Kidney tubule cell (primary cell): ENCODE results near the gene CATSPERZ.
"Not testable (repeated sequence)": the region's sequence is repeated elsewhere in the genome, so short reads cannot be mapped to it uniquely, and the experiment has no call there.

Experiments
- DNase-seq: peaks from one replicate; pipeline ENCODE4 v3.0.0-alpha.2; 2018; ENCODE audit warnings: low spot score

CATSPERZ gene

DNA sequence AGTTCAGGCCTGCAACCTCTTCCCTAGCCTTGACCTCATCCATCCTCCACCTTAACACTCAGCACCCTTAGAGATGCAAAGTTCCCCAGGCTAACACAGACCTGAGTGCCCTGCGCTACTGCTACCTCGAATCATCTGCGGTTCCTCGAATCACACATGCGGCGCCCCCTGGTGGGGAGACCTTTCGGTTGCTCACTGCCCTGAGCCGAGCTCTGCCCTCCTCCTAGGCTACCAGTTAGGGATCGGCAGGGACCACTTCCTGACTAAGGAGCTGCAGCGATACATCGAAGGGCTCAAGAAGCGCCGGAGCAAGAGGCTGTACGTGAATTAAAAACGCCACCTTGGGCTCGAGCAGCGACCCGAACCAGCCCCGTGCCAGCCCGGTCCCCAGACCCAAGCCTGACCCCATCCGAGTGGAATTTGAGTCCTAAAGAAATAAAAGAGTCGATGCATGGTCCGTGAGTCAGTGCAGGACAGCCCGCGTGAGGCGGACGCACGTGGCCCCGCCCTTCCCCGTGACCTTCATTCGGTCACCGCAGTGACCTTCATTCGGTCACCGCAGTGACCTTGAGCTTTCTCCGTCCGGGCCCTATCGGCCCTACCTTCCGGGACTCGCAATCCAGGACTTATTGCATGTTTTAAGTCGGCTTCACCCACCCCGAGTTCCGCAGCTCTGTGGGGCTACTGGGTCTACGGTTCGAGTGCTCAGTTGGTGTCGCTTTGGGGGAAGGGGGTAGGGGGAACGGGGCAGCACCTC, 4.3 kb downstream of the CATSPERZ start:
- DNase-seq, result peak; percentile 92

GRCh38 chr11:64305075-64305690, 5.0 kb downstream of the CATSPERZ start, which contains the start of gene ESRRA:
Gene ESRRA (plus strand): TSS chr11:64305524. CDS start chr11:64307180, 1,656 bp downstream.
- DNase-seq, result peak; percentile 98

DNA sequence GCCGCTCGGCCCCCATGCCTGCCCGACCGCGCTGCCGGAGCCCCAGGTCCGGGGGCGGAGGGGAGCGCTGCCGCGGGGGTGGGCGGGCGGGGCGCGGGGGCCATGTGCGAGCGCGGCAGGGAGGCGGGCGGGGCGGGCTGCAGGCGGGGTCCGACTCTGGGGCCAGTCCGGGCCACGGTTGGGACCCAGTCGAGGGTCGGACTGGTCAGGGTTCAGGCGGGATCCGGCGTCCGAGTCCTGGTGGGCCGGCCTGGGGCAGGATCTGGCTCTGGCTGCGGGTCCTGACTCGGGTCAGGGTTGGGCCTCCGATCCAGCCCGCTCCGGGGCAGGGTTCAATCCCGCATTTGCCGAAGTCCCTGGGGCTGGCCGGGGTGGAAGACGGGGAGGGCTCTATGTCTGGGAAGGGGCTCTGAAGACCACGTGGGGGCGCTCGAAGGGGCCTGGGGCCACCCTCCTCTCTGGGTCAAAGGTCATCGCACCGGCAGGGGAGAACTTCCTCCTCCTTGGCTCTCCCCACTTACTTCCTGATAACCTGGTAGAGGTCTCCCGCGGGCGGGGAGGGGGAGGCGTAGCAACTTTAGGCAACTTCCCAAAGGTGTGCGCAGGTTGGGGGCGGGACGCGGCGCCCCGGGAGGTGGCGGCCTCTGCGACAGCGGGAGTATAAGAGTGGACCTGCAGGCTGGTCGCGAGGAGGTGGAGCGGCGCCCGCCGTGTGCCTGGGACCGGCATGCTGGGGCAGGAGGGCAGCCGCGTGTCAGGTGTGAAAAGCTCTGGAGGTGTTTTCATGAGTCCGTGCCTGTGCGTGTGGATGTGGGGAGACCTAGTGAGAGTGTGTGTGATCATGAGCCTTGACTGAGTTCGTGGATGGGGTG, 5.8 kb downstream of the CATSPERZ start:
- DNase-seq, result peak; percentile 75

DNA sequence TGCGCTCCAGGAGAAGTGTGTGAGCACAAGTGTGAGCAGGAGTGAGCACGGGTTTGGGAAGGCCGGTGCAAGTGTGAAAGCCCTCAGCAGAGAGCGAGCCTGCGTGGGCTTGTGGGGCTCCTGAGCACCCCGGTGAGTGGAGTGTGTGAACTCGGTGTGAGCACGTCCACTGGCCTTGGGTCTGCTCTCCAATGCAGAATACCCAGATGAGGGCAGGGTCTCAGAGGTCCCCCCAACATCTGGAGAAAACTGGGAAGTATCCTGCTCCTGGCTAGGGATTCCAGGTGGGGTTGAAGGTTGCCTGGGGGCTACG, 6.4 kb downstream of the CATSPERZ start:
- DNase-seq, result no peak

DNA sequence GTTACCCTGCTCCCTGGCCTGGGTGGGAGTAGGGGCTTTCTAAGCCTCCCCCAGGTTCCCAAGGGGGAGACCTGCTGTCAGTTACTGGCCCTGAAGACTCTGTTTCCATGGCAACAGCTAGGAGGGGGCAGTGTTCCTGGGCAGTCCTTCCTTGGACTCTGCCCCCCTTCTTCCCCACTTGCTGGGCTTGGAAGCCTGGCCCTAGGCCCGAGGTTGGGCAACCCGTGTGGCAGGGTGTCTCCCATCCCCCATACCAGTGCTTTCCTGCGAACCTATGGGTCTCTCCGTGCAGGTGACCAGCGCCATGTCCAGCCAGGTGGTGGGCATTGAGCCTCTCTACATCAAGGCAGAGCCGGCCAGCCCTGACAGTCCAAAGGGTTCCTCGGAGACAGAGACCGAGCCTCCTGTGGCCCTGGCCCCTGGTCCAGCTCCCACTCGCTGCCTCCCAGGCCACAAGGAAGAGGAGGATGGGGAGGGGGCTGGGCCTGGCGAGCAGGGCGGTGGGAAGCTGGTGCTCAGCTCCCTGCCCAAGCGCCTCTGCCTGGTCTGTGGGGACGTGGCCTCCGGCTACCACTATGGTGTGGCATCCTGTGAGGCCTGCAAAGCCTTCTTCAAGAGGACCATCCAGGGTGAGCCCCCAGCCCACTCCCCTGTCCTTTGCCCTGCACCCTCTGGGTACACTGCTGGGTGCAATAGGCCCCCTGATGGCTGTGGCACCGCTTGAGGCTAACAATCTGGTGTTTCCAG, 6.9 kb downstream of the CATSPERZ start:
- DNase-seq, result peak; percentile 44

DNA sequence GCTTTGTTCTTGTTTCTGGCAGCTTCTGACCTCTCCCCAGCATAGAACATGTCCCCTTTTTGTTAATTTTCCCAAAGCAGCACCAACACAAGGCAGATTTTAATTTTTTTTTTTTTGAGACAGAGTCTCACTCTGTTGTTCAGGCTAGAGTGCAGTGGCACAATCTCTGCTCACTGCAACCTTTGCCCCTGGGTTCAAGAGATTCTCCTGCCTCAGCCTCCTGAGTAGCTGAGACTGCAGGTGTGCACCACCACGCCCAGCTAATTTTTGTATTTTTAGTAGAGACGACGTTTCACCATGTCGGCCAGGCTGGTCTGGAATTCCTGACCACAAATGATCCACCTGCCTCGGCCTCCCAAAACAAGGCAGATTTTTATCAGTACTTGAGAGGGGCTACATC, 7.6 kb downstream of the CATSPERZ start:
- DNase-seq, result not testable (repeated sequence)

GRCh38 chr11:64312947-64313346, 12.8 kb downstream of the CATSPERZ start:
- no peak for DNase-seq

- DNase-seq, result no peak
Observed at GRCh38 chr11:64313491-64314145, 13.5 kb downstream of the CATSPERZ start.

DNA sequence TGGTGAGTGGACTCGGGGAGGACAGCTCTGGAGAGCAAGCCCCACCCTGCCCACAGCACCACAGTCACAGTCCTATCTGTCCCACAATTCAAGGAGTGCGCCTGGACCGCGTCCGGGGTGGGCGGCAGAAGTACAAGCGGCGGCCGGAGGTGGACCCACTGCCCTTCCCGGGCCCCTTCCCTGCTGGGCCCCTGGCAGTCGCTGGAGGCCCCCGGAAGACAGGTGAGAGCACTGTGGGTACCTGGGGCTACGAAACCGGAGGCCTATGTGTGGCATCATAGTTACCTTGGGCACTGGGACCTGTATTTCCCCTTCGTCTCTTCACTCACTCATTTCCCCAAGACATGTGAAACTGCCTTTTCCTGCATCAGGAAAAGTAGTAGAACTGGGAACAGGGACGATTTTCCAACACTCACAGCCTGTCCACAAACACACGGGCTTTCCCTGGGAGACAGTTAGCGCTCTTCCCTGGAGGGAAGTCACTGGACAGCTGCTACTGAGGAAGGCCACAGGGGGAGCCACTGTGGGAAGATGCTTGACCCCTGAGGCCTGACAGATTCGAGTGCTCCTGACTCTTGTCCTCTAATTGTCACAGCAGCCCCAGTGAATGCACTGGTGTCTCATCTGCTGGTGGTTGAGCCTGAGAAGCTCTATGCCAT, 14.1 kb downstream of the CATSPERZ start:
- no peak for DNase-seq

DNA sequence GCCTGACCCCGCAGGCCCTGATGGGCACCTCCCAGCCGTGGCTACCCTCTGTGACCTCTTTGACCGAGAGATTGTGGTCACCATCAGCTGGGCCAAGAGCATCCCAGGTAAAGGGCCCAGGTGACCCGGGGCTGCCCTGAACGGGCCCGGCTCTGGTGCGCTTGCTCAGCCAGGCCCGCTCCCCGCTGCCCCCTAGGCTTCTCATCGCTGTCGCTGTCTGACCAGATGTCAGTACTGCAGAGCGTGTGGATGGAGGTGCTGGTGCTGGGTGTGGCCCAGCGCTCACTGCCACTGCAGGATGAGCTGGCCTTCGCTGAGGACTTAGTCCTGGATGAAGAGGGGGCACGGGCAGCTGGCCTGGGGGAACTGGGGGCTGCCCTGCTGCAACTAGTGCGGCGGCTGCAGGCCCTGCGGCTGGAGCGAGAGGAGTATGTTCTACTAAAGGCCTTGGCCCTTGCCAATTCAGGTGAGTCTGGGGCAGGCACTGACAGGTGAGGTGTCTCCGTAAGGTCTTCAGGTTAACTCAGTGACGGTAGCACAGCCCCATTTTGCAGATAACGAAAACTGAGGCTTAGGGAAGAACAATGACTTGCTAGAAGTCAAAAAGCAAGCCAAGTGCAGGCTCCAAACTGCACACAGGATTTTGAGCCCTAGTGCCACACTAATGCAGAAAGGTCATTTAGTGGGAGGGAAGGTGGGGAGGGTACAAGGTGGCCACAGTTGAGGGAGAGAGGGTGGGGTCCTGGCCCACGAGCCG, 14.8 kb downstream of the CATSPERZ start:
- DNase-seq, result no peak

GRCh38 chr11:64315667-64316526, 15.7 kb downstream of the CATSPERZ start:
- not testable (repeated sequence) for DNase-seq

DNA sequence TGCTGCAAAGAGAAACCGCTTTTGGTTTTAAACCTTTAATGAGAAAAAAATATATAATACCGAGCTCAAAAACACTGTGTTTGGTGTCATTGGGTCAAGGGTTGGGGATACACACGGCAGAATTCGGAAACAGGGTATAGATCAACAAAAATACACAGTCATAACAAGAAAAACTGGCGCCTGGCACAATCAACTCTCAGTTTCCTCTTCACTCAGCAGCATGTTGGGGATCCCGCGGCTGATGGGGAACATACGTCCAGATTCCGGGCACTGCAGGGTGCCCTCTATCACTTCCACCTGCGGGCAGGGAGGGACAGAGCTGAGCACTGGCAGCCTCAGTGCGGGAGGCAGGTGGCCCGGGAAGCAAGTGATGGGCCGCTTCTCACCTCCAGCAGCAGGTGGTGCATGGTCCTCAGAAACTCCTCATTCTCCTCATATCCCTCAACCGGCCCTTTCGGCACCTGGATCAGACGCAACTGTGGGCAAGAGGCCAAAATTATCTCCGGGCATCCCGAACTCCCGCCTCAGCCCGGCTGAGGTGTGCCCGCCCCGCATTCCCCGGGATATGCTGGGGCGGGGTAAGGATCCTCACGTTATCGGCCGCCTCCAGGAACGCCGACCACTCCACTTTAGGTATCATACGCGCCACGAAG, 16.6 kb downstream of the CATSPERZ start:
- peak; percentile 66 for DNase-seq

- DNase-seq, result peak; percentile 100
Observed at GRCh38 chr11:64317325-64317960, 17.3 kb downstream of the CATSPERZ start, which contains the start of gene TRMT112. Gene TRMT112 (minus strand): TSS chr11:64317559. CDS start chr11:64317526, 33 bp downstream.

DNA sequence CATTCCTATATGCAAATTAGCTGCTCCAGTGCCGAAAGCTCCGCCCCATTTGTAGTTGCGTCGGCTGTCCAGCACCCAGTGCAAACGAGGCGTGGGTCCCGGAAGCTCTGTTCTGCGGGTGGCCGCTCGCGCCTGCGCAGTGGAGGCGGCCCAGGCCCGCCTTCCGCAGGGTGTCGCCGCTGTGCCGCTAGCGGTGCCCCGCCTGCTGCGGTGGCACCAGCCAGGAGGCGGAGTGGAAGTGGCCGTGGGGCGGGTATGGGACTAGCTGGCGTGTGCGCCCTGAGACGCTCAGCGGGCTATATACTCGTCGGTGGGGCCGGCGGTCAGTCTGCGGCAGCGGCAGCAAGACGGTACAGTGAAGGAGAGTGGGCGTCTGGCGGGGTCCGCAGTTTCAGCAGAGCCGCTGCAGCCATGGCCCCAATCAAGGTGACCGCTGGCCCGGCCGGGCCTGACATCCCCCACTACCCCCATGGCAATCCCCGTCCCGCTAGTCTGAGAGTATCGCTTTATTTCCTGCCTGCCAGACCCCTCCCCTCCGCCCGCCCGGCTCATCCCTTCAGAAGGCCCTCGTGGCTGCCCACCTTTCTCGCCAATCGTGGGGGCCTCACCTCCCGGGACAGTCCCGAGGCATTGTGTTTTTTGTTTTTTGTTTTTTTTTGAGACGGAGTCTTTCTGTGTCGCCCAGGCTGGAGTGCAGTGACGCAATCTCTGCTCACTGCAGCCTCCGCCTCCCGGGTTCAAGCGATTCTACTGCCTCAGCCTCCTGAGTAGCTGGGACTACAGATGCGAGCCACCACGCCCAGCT, 18.0 kb downstream of the CATSPERZ start, which contains the start of gene PRDX5:
Gene PRDX5 (plus strand): TSS at position 161 of the 805 bp plus-strand sequence. CDS start 95 bp downstream, at position 256.
- DNase-seq, result peak; percentile 98

DNA sequence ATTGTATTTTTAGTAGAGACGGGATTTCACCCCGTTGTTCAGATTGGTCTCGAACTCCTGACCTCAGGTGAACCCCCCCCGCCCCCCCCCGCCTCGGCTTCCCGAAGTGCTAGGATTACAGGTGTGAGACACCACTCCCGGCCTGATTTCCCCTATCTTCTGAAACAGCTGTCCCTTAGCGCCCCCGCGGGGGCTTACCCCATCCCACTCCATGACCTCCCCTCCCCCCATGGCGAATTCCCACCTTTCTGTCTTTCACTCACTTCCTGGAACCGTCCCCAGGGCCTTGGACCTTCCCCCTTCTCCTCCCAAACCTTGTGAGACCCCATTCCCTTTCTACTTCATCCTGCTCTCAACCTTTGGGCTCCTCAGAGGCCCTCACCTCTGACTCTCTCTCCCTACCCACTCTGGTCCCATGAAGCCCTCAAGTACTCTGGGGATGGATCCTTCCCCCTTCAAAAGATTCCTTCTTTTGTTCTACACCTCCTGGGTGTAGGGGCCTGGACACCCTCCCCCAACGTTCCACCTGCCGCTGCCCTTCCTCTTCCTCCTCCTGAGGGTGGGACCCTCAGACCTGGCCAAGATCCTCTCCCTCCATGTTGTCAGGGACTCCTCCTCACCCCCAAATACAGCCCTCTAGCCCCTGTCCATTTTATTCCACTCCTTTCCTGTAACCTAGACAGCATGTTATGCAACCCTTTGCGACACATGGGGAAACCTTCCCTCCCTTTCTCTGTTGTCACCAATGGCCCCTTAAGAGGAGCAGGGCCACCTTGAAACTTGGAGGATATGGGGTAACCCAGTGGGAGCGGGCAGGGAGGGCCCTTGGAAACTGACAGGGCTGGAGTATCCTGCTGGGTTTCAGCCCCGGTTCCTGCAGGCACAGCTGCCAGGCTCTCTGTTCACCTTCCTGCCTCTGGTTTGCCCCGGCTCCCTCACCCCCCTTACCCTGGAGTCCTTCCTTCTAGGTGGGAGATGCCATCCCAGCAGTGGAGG, 18.9 kb downstream of the CATSPERZ start:
- DNase-seq, result no peak

DNA sequence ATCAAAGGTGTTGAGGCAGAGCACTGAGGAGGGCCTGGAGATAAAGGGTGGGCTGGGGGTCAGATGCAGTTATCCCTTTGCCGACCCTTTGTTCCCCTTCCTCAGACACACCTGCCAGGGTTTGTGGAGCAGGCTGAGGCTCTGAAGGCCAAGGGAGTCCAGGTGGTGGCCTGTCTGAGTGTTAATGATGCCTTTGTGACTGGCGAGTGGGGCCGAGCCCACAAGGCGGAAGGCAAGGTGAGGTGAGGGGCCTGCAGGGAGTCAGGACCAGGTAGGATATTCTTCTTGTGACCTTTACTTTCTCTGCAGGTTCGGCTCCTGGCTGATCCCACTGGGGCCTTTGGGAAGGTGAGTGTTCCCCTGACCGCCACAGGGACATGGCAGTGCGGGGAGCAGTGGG, 20.4 kb downstream of the CATSPERZ start:
- no peak for DNase-seq
